ENCODE measurements around the gene KCNK1. TPM values are rescaled to one million over a fixed set of nuclear protein-coding genes. Genes with fewer than 3 reads are reported as not detected.

KCNK1 gene
- total RNA-seq, 1 donor from 2014 or later = not detected

DNA sequence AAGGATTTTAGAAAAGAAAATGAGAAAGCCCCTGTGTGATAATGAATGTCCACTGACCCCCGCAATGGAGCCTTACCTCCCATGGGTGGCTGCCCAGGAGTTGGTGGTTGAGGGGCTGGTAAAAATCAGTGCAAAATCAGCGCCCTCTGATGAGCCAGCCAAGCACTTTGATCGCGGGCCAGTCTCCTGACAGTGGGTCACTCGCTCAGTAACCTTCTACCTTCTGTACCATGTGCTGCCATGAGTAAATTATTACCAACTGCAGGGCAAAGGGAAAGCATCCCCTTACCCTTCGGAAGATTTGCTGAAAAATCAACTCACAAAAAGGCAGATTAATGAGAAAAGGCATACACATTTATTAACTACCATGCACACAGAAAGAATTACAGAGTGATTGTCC lies 58.8 kb downstream of the KCNK1 start:
- no peak for DNase-seq
- peaks cover 5% of the 10 kb centered on the region for H3K36me3 Mint-ChIP-seq (ENCODE audit: unreplicated experiment)
- no peaks in the 10 kb centered on the region for H3K4me1 Mint-ChIP-seq (ENCODE audit: low read depth, unreplicated experiment)
- H3K27me3 Mint-ChIP-seq (ENCODE audit: unreplicated experiment) = peaks cover 2% of the 10 kb centered on the region
- H3K4me3 Mint-ChIP-seq (ENCODE audit: unreplicated experiment) = no peak overlapping the region
- no peaks in the 10 kb centered on the region for H3K9me3 Mint-ChIP-seq (ENCODE audit: unreplicated experiment)
- H3K27ac Mint-ChIP-seq (ENCODE audit: unreplicated experiment) = no peak overlapping the region
- TF ChIP-seq, protein P1, sequence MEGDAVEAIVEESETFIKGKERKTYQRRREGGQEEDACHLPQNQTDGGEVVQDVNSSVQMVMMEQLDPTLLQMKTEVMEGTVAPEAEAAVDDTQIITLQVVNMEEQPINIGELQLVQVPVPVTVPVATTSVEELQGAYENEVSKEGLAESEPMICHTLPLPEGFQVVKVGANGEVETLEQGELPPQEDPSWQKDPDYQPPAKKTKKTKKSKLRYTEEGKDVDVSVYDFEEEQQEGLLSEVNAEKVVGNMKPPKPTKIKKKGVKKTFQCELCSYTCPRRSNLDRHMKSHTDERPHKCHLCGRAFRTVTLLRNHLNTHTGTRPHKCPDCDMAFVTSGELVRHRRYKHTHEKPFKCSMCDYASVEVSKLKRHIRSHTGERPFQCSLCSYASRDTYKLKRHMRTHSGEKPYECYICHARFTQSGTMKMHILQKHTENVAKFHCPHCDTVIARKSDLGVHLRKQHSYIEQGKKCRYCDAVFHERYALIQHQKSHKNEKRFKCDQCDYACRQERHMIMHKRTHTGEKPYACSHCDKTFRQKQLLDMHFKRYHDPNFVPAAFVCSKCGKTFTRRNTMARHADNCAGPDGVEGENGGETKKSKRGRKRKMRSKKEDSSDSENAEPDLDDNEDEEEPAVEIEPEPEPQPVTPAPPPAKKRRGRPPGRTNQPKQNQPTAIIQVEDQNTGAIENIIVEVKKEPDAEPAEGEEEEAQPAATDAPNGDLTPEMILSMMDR (IDR thresholded peaks at IDR 0.05; ENCODE audit: partially characterized antibody, unreplicated experiment) = no peak

DNA sequence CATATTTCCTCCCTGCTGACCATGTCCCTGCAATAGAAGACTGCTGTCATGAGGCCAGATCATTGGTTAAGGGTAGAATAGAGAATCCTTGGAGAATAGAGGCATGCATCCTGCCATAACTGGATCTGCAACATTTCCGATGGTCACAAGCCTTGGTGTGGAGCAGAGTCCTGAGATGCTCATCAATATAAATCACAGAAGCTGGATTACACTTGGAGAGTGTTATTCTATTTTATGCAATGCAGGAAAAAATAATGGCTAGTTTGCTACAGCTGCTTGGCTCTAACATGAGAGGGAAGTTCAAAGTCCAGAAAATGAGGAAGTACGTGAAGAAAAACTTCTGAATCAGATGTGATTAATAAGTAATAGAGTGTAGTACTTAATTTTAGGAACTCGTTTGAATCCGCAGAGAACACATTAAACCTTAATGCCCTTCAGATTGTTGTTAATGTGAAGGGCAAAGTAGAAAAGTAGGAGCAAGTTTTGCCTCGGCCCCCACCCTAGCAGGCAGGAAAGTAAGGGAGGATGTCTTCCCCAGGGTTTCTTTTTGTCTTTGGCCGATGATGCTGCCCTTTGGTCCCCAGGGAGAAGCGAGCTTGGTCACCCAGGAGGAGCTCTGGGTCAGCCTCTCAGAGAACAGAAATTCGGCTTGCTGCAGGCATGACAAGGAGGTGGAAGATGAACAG lies 59.5 kb downstream of the KCNK1 start:
- no peak overlapping the region for H3K4me3 Mint-ChIP-seq (ENCODE audit: unreplicated experiment)
- H3K9me3 Mint-ChIP-seq (ENCODE audit: unreplicated experiment) = no peaks in the 10 kb centered on the region
- DNase-seq = no peak
- no peaks in the 10 kb centered on the region for H3K4me1 Mint-ChIP-seq (ENCODE audit: low read depth, unreplicated experiment)
- H3K27me3 Mint-ChIP-seq (ENCODE audit: unreplicated experiment) = peaks cover 2% of the 10 kb centered on the region
- no peak overlapping the region for H3K27ac Mint-ChIP-seq (ENCODE audit: unreplicated experiment)
- H3K36me3 Mint-ChIP-seq (ENCODE audit: unreplicated experiment) = peaks cover 5% of the 10 kb centered on the region
- TF ChIP-seq, protein P1 (IDR thresholded peaks at IDR 0.05; ENCODE audit: partially characterized antibody, unreplicated experiment) = no peak

DNA sequence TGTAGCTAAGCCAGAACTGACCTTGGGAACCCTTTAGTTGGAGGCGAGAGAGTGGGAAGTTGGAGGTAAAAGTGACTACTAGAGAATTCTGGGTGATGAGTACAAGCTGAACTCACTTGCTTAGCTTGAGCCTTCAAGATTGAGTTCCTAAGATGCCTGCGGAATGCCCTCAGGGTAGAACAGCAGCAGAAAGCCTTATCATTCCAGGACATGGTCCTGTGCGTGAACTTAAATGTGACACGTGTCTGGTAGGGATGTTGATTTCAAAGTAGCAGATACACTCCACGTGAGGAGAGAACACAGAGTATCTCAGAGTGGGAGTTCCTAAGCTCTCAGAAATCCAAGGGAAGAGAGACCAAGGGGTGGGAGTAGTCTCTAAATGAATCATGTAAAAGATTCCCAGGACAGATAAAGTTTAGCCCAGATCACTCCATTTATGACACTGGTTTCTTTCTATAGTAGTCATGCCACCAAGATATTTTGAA lies 60.1 kb downstream of the KCNK1 start:
- H3K4me1 Mint-ChIP-seq (ENCODE audit: low read depth, unreplicated experiment) = no peaks in the 10 kb centered on the region
- H3K27ac Mint-ChIP-seq (ENCODE audit: unreplicated experiment) = no peak overlapping the region
- H3K36me3 Mint-ChIP-seq (ENCODE audit: unreplicated experiment) = peaks cover 5% of the 10 kb centered on the region
- TF ChIP-seq, protein P1 (IDR thresholded peaks at IDR 0.05; ENCODE audit: partially characterized antibody, unreplicated experiment) = no peak
- H3K9me3 Mint-ChIP-seq (ENCODE audit: unreplicated experiment) = no peaks in the 10 kb centered on the region
- peaks cover 2% of the 10 kb centered on the region for H3K27me3 Mint-ChIP-seq (ENCODE audit: unreplicated experiment)
- DNase-seq = no peak
- no peak overlapping the region for H3K4me3 Mint-ChIP-seq (ENCODE audit: unreplicated experiment)

DNA sequence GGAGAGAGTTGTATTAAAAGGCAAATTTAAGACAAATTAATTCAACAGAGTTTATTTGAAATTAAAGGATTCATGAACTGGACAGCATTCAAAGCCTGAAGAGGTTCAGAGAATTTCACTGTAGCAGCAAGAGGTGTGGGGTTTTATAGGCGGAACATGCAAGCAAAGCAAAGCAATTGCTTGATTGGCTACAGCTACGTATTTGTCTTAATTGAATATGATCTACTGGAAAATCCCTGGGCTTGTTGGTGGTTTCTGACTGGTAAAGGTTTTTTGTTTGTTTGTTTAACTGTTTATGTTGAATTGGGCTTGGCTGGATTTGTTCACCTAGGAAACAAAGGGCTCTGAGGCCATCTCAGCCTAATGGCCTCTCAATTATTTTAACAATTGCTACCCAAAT lies 61.5 kb downstream of the KCNK1 start:
- H3K4me1 Mint-ChIP-seq (ENCODE audit: low read depth, unreplicated experiment) = no peaks in the 10 kb centered on the region
- no peaks in the 10 kb centered on the region for H3K36me3 Mint-ChIP-seq (ENCODE audit: unreplicated experiment)
- TF ChIP-seq, protein P1 (IDR thresholded peaks at IDR 0.05; ENCODE audit: partially characterized antibody, unreplicated experiment) = no peak
- DNase-seq = no peak
- H3K9me3 Mint-ChIP-seq (ENCODE audit: unreplicated experiment) = no peaks in the 10 kb centered on the region
- H3K27me3 Mint-ChIP-seq (ENCODE audit: unreplicated experiment) = peaks cover 2% of the 10 kb centered on the region
- H3K27ac Mint-ChIP-seq (ENCODE audit: unreplicated experiment) = no peak overlapping the region
- no peak overlapping the region for H3K4me3 Mint-ChIP-seq (ENCODE audit: unreplicated experiment)

DNA sequence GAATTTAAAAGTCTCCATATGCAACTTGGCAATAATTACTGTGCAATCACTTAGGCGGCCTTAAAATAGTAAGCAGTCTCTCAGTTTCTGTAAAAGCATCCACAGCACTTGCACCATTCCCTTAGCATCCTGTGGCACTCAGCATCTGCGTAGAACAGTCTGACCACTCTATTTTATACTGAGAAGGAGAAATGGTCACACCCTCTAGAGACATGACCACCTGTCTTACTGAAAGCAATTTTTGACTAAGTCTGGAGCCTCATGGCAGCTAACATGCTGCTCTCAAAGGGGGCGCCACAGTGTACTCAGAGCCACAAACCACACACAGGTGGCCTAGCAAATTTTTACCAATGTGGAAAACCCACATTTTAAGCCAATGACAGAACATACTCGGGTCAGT lies 62.0 kb downstream of the KCNK1 start:
- H3K4me3 Mint-ChIP-seq (ENCODE audit: unreplicated experiment) = no peak overlapping the region

More for the DNA sequence above, 62.0 kb downstream of the KCNK1 start:
- Mint-ChIP-seq H3K9me3 (ENCODE audit: unreplicated experiment) (no peaks in the 10 kb centered on the region), H3K4me1 (ENCODE audit: low read depth, unreplicated experiment) (no peaks in the 10 kb centered on the region), H3K36me3 (ENCODE audit: unreplicated experiment) (no peaks in the 10 kb centered on the region), H3K27me3 (ENCODE audit: unreplicated experiment) (peaks cover 2% of the 10 kb centered on the region), H3K27ac (ENCODE audit: unreplicated experiment) (no peak overlapping the region)
- DNase-seq = no peak
- TF ChIP-seq, protein P1 (IDR thresholded peaks at IDR 0.05; ENCODE audit: partially characterized antibody, unreplicated experiment) = no peak

Measured in glutamatergic neuron (in vitro differentiated cells).